Inflammatory macrophage (primary cell): ENCODE measurements around the gene TEX19.

Experiments used
- DNase-seq, 2 donors: peaks; one replicate each; pipeline ENCODE4 v3.0.0-alpha.2; 2020 to 2022
- total RNA-seq, 18 experiments: gene quantifications; one replicate each; lab custom pipeline; 2026; ENCODE audit warnings: mixed read lengths in 6 of 18, inconsistent platforms in 2 of 18; lab: John Stamatoyannopoulos, UW

Gene TEX19, protein sequence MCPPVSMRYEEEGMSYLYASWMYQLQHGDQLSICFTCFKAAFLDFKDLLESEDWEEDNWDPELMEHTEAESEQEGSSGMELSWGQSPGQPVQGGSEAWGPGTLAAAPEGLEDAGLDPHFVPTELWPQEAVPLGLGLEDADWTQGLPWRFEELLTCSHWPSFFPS
- total RNA-seq: 0 to 0.07 (median 0) reads per million in 18 experiments

- no peak for DNase-seq
These were observed at the start of gene TEX19 for GRCh38 chr17:82358465-82359350. TEX19 (plus strand) TSS chr17:82359247; CDS start chr17:82362151, 2,904 bp downstream.

DNA sequence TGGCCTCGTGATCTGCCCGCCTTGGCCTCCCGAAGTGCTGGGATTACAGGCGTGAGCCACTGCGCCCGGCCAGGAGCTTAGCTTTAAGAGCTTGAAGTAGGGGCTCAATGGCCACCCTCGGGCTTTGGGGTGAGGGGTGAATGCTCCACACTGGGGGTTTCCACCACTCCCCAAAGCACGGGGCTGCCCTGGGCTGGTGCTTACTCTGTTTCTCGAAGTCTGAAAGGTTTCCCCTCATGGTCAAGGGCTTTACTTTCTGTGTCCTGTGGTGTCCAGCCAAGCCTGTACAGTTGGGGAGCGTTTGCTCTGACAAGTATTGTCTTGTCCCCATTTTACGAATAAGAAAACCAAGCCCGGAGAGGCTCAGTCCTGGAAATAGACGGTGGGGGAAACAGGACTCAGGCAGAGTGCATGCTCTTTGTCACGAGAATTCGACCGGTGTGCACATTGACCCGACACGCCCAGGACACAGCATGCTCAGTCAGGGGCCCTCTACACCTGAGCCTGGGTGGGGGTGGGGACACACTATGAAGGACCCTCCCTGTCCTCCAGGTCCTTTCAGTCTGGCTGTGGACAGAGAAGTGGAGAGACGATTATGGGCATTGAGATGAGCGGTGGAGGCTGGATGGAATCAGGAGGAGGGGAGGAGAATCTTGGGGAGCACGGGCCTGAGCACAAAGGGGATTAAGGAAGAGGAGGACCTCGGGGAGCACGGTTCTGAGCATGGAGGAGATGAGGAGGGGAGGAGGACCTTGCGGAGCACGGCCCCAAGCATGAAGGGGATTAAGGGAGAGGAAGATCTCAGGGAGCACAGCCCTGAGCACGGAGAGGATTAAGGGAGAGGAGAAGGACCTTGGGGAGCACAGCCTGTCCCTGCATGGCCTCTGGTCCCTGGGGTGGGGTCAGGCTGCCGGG, 49.1 kb upstream of the TEX19 start:
- no peak for DNase-seq

- DNase-seq: no peak
These were observed 48.2 kb upstream of the TEX19 start for GRCh38 chr17:82310877-82311276.

DNA sequence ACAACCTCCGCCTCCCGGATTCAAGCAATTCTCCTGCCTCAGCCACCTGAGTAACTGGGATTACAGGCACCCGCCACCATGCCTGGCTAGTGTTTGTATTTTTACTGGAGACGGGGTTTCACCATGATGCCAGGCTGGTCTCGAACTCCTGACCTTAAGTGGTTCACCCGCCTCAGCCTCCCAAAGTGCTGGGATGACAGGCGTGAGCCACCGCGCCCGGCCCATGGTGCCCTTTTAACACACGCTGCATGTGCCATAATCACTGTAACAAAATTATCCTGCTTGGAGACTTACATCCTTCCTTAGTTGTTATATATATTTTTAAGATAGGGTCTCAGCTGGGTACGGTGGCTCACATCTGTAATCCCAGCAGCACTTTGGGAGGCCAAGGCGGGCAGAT, 47.1 kb upstream of the TEX19 start:
- no peak for DNase-seq

DNA sequence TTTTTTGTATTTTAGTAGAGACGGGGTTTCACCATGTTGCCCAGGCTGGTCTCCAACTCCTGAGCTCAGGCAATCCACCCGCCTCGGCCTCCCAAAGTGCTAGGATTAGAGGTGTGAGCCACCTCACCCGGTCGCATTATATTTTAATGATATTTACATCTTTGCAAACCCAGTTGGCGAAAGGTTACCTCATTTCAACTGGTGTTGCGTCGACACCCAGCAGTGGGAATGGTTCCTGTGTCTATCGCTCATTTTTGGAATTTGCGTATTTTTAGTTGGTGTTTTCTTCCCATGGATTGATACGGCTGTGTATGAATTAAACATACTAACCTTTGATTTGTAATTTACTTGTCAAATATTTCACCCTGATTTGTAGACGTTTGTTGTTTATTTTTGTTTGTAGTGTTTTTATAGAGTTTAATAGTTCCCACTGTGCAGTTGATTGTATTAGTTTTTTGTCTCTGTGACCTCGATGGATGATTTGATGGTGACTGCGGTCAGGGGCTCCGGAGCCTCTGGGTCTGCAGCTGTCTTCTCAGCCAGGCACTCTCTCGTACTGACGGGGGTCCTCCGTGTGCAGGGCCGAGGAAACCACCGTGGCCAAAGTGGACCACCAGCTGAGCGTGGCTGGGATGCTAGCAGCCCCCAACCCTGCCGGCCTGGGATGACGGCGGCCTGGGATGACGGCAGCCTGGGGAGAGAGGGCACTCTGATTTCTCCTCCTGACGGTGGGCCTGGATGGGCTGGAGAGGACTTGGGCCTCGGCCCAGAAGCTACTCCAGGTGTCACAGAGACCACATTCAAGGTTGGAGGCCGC, 45.6 kb upstream of the TEX19 start:
- DNase-seq: no peak

- DNase-seq: no peak
These were observed 44.9 kb upstream of the TEX19 start for GRCh38 chr17:82314012-82314726.

- DNase-seq: peak; percentile 29 to 34
These were observed 44.1 kb upstream of the TEX19 start for GRCh38 chr17:82314727-82315605.

DNA sequence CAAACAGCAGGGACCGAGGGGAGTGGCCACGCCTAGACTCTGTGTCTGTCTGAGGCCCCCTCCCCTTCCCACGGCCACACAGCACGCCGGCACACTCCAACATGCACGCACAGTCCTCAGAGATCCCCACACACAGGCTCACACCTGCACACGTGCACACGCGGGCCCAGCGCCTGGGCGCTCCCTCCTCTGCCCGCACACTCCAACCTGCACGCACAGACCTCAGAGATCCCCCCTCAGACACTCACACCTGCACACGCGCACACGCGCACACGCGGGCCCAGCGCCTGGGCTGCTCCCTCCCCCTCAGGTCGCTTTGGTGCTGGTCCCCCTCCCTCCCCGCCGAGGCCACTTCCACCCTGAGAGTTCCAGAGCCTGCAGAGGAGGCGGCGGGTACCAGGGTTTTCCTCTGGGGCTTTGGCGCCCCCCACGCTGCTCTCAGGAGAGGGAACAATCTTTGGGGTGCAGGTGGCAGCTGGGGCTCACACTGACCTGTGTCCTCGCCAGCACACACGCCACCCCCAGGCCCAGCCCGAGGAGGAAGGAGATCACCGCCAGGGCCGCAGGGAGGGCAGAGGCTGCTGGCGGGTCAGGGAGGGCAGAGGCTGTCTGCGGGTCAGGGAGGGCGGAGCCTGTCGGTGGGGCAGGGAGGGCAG, 43.2 kb upstream of the TEX19 start:
- peak in 1 of 2 donors; percentile 21 for DNase-seq

- no peak for DNase-seq
These were observed 42.2 kb upstream of the TEX19 start for GRCh38 chr17:82316651-82317393.

DNA sequence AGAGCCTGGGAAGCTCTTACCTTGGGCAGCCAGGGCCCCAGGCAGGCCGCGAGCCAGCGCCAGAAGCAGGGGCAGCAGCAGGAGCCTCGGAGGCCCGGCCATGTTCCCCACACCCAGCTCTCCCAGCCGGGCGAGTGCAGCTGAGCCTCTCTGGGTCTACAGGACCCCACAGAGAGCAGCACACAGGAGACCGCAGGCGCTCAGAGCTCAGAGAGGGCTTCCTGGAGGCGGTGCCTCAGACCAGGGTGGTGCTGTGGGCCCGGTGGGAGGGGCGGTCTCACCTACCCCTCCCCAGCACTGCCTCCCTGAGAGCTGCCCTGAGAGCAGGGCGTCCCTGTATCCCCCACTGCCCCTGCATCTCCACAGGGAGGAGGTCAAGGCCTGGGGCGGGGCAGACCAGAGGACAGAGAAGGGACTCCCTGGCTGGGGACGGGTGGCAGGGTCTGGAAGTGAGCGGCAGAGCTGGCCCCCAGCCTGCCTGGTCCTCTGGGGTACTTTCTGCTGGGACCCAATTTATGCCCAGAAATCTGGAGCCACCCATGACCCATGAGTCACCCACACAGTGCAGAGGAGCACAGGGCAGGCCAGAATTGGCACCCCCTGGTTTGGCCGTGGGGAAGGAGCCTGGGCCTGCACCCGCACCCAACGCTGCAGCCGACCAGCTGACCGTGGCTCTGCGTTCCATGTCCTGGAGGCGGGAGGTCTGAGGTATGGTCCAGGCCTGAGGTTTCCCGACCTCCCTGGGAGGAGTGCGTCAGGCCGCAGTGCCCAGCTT, 41.5 kb upstream of the TEX19 start, which contains the start of gene CD7:
Gene CD7, minus strand, starts transcription at position 215 of the 775 bp plus-strand sequence. Its CDS starts 113 bp downstream, at position 102.
- no peak for DNase-seq

- no peak for DNase-seq
These were observed 40.9 kb upstream of the TEX19 start for GRCh38 chr17:82318169-82318498.

DNA sequence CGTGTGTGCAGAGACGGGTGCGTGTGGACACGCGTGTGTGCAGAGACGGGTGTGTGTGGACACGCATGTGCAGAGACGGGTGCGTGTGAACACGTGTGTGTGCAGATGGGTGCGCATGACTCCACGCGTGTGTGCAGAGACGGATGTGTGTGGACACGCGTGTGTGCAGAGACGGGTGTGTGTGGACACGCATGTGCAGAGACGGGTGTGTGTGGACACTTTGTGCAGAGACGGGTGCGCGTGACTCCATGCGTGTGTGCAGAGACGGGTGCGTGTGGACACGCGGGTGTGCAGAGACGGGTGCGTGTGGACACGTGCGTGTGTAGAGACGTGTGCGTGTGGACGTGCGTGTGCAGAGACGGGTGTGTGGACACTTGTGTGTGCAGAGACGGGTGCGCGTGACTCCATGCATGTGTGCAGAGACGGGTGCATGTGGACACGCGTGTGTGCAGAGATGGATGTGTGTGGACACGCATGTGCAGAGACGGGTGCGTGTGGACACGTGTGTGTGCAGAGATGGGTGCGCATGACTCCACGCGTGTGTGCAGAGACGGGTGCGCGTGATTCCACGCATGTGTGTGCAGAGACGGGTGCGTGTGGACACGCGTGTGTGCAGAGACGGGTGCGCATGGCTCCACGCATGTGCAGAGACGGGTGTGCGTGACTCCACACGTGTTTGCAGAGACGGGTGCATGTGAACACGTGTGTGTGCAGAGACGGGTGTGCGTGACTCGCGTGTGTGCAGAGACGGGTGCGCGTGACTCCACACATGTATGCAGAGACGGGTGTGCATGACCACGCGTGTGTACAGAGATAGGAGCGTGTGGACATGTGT, 40.1 kb upstream of the TEX19 start:
- no peak for DNase-seq

DNA sequence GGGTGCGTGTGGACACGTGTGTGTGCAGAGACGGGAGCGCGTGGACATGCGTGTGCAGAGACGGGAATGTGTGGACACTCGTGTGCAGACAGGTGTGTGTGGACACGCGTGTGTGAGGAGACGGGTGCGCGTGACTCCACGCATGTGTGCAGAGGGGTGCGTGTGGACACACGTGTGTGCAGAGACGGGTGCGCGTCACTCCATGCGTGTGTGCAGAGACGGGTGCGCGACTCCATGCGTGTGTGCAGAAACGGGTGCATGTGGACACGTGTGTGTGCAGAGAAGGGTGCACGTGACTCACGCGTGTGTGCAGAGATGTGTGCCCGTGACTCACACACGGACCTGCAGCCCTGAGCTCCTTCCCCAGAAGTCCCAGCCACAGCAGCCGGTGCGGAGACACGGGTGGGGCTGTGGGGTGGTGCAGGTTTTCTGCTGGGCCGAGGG, 39.4 kb upstream of the TEX19 start:
- no peak for DNase-seq

GRCh38 chr17:82320140-82320840, 38.8 kb upstream of the TEX19 start:
- DNase-seq: no peak

- DNase-seq: peak in 1 of 2 donors; percentile 32
These were observed 37.8 kb upstream of the TEX19 start for GRCh38 chr17:82320956-82321927.
